GM23248 (cell line): Measurements from ENCODE around the gene NBL1.

Source experiments
- EZH2 ChIP-seq: fragments of 200-600 bp; sonication (generic); IDR thresholded peaks from 2 replicates; pipeline ENCODE4 v1.6.1; 2018; ENCODE audit warnings: antibody characterized with exemption, mild to moderate bottlenecking; ENCODE audit not compliant: insufficient read depth, poor library complexity, severe bottlenecking
- EZH2phosphoT487 ChIP-seq: fragments of 200-600 bp; sonication (generic); IDR thresholded peaks from 2 replicates; pipeline ENCODE4 v1.6.1; 2018; ENCODE audit warnings: antibody characterized with exemption, moderate library complexity, mild to moderate bottlenecking, low read depth; ENCODE audit not compliant: insufficient read depth

GRCh38 chr1:19656780-19657466 lies 12.8 kb downstream of the NBL1 start:
- no peak for TF ChIP-seq EZH2phosphoT487
- no peak for TF ChIP-seq EZH2
